ENCODE results near the gene HARBI1. TPM values are rescaled to one million over a fixed set of nuclear protein-coding genes. Genes with fewer than 3 reads are reported as not detected.

HARBI1 gene
- total and polyA plus RNA-seq, 9 donors = 1.3 to 4.9 (median 2.5) TPM

GRCh38 chr11:46628961-46629360, 11.9 kb upstream of the HARBI1 start:
- Histone ChIP-seq H3K9me3 (no peaks in the 10 kb centered on the region), H3K27me3 (no peaks in the 10 kb centered on the region), H3K27ac (no peak overlapping the region), H3K4me3 (no peak overlapping the region), H3K4me1 (ENCODE audit: insufficient read depth) (no peaks in the 10 kb centered on the region), H3K36me3 (no peaks in the 10 kb centered on the region)
- no peak for DNase-seq
- 77 to 83% (median 78%) methylated on average over 6 of the region's 6 CpGs for WGBS, 3 donors
- intact Hi-C loops (cut with DNase I) = no loop called here
- no peak for TF ChIP-seq EP300 (IDR thresholded peaks at IDR 0.05)
- no peak for TF ChIP-seq POLR2A (IDR thresholded peaks at IDR 0.05)
- TF ChIP-seq CTCF (IDR thresholded peaks at IDR 0.05) = no peak

GRCh38 chr11:46625406-46625805, 8.4 kb upstream of the HARBI1 start:
- DNase-seq = no peak
- WGBS, 3 donors = 95% methylated on average over 3 of the region's 3 CpGs
- intact Hi-C loops (cut with DNase I) = no loop called here

DNA sequence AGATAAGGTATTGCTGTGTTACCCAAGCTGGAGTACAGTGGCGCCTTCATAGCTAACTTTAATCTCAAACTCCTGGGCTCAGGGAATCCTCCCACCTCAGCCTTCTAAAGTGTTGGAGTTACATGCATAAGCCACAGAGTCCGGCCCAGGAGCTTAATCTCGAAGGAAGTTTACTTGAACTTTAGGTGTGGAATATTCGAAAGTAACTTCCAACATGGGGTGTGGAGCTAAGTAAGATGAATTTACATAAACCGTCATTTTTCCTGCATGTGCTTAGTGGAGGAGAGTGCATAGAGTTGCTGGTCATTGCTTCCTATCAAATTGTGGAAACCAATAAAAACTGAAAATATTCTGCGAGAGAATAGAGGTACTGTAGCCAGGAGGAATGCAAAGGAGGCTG, 1.8 kb upstream of the HARBI1 start:
- Histone ChIP-seq H3K9me3 (no peaks in the 10 kb centered on the region), H3K27ac (no peak overlapping the region), H3K4me3 (peak overlapping the region; percentile 99), H3K27me3 (no peaks in the 10 kb centered on the region), H3K4me1 (ENCODE audit: insufficient read depth) (peaks cover 1% of the 10 kb centered on the region), H3K36me3 (no peaks in the 10 kb centered on the region)
- no peak for DNase-seq
- intact Hi-C loops (cut with DNase I) = loop anchor here (5.0 to 10.0 kb wide), 3 partner anchors 224 to 234 kb away; partner anchors contain the start of genes MDK (in 2 of the 4) and CHRM4 (in 1 of the 4)
- 30 to 42% (median 36%) methylated on average over 6 of the region's 6 CpGs for WGBS, 3 donors
- TF ChIP-seq CTCF (IDR thresholded peaks at IDR 0.05) (no peak), EP300 (IDR thresholded peaks at IDR 0.05) (no peak), POLR2A (IDR thresholded peaks at IDR 0.05) (no peak)

More at GRCh38 chr11:46625406-46625805, 8.4 kb upstream of the HARBI1 start:
- no peak overlapping the region for H3K27ac ChIP-seq
- no peaks in the 10 kb centered on the region for H3K36me3 ChIP-seq
- H3K4me1 ChIP-seq (ENCODE audit: insufficient read depth) = no peaks in the 10 kb centered on the region
- no peaks in the 10 kb centered on the region for H3K9me3 ChIP-seq
- no peak for TF ChIP-seq POLR2A (IDR thresholded peaks at IDR 0.05)
- H3K27me3 ChIP-seq = no peaks in the 10 kb centered on the region
- no peak overlapping the region for H3K4me3 ChIP-seq

GRCh38 chr11:46617972-46618314, 916 bp upstream of the HARBI1 start:
- no peak for DNase-seq
- WGBS, 3 donors = 1 to 2% (median 2%) methylated on average over 9 of the region's 9 CpGs
- H3K27ac ChIP-seq = peak overlapping the region; percentile 88 to 93
- TF ChIP-seq EP300 (IDR thresholded peaks at IDR 0.05) = no peak
- TF ChIP-seq POLR2A (IDR thresholded peaks at IDR 0.05) = no peak
- no peak for TF ChIP-seq CTCF (IDR thresholded peaks at IDR 0.05)
- no peaks in the 10 kb centered on the region for H3K9me3 ChIP-seq
- H3K36me3 ChIP-seq = no peaks in the 10 kb centered on the region
- H3K4me3 ChIP-seq = peak overlapping the region; percentile 99
- intact Hi-C loops (cut with DNase I) = loop anchor here (5.0 to 10.0 kb wide), 3 partner anchors 223 to 233 kb away; partner anchors contain the start of genes MDK (in 2 of the 4) and CHRM4 (in 1 of the 4)
- H3K4me1 ChIP-seq (ENCODE audit: insufficient read depth) = peaks cover 1% of the 10 kb centered on the region
- no peaks in the 10 kb centered on the region for H3K27me3 ChIP-seq

GRCh38 chr11:46616551-46617133, 385 bp downstream of the HARBI1 start:
- H3K27me3 ChIP-seq = no peaks in the 10 kb centered on the region
- H3K36me3 ChIP-seq = no peaks in the 10 kb centered on the region
- DNase-seq = no peak
- 2 to 6% (median 3%) methylated on average over 15 of the region's 15 CpGs for WGBS, 3 donors
- no peaks in the 10 kb centered on the region for H3K9me3 ChIP-seq
- H3K4me3 ChIP-seq = peak overlapping the region; percentile 99
- TF ChIP-seq CTCF (IDR thresholded peaks at IDR 0.05) (no peak), POLR2A (IDR thresholded peaks at IDR 0.05) (peak; percentile 35)
- peak overlapping the region; percentile 88 to 93 for H3K27ac ChIP-seq
- intact Hi-C loops (cut with DNase I) = loop anchor here (5.0 to 10.0 kb wide), 3 partner anchors 222 to 232 kb away; partner anchors contain the start of genes MDK (in 2 of the 4) and CHRM4 (in 1 of the 4)
- peaks cover 1% of the 10 kb centered on the region for H3K4me1 ChIP-seq (ENCODE audit: insufficient read depth)
